T47D (cell line): Measurements from ENCODE around the gene MAU2.

Experiments used
- DNase-seq, 2 experiments: peaks; one replicate each; pipeline versions ENCODE4 v3.0.0 to v3.0.0-alpha.2; 2011 to 2012; ENCODE audit warnings: low read depth in 1 of 2, low spot score in 1 of 2
- JUND ChIP-seq: IDR thresholded peaks from 2 replicates; pipeline ENCODE4 v1.6.1; 2012; ENCODE audit warnings: low read depth
- in situ Hi-C: cut with HindIII; loops from 2 replicates; pipeline ENCODE4 v1.10.0; 2016; ENCODE audit warnings: low sequenced_read_pairs, low pct_unique_long_range_greater_than_20kb

MAU2 gene

DNA sequence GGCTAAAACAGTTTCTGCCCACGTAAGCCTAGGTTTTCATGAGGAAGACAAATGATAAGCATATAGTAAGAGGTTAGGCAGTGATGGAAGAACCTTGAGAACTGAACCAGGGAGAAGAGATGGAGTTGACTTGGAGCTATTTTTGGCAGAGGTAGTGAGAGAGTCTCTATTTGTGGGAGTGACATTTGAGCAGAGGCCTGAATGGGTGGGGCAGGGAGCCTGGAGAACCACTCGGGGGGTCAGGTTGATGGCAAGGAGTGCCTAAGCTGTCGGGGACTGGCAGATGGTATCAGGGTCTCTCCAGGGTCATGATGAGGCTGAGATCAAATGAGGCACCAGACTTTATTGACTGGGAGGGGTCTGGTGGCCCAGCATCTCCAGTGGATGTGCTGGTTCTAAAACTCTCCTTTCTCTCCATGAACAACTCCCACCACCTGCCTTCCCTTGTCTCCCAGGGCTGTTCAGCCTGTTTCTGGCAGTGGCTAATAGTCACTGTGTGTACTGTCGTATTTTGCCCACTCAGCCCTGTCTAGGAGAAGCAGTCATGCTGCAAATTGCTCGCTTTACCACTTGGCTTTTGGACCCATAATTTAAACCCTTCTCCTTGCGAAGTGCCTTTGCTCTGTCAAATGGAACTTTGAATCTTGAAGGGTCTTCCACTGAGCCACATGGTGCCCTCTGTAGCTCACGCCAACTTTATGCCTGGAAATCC lies 3.6 kb downstream of the MAU2 start:
- DNase-seq = no peak
- in situ Hi-C loops = no loop called here
- TF ChIP-seq JUND = no peak

DNA sequence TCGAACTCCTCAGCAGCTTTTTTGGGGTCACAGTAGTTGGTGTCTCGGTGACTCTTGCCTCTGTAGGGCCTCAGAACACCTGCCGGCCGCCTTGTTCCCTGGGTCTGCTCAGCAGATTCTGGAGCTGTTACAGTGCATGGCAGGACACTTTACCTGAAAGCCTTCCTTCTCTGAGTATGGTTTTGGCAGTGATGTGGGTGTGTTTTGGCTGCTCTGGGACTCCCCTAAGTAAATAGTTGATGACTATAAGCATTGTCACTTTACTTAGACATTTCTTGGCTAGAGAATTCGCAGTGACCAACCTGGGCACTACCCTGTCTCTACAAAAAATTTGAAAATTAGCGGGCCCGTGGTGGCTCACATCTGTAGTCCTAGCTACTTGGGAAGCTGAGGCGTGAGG lies 7.0 kb downstream of the MAU2 start:
- in situ Hi-C loops = no loop called here
- DNase-seq = no peak
- no peak for TF ChIP-seq JUND

DNA sequence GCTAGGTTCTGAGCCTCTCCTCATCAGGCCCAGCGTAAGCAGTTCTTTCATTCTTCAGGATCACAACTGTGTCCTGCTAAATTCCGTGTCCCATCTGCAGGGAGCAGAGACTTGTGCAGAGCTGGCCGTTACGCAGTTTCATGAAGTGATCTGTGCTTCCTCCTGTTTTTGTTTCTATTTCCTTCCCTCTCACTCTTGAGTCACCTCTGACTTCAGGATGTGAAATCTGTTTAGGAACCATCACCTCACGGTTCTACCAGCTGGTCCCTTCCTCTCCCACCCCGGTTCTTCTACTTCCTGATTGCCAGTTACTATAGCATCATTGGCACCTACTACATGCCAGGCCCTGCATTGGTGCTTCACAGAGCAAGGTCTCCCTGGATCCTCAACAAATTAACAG lies 8.5 kb downstream of the MAU2 start:
- in situ Hi-C loops = no loop called here
- no peak for TF ChIP-seq JUND
- DNase-seq = no peak

- in situ Hi-C loops = no loop called here
- no peak for DNase-seq
- TF ChIP-seq JUND = no peak
These were observed 13.7 kb downstream of the MAU2 start for GRCh38 chr19:19334063-19334988.

- TF ChIP-seq JUND = no peak
- in situ Hi-C loops = no loop called here
These were observed 14.3 kb downstream of the MAU2 start for GRCh38 chr19:19334989-19335344.

DNA sequence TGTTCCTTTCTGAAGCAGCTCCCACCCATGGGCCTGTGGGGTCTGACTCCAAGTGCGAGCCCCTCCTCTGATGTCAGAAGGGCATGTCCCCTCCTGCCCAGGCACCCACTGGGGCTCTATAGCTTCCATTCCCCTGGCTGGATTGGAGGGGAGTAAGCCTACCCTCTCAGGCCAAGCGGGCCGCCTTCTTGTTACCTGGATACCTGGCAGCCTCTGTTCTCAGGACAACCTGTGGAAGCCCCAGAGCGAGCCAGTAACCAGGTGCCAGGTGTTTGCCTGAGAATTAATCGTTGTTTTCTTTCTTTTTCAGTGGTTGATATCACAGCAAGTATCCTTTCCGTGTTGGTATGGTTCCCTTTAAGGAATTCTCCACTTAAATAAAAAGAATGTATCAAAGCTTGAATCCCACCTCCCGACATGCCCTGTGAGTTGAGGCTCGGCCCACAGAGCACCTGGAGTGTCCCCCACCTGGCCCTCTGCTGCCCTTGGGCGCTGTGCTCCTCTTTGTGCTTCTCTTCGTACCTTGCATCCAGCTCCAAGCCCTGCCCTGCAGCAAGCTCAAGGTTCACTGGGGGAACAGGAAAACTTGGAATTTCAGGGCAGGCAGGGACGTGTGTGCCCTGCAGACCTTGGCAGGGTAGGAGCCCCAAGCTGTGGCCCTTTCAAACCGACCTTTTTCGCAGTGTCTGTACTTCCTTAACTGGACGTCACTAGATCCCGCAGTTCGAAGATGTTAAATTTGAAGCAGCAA lies 15.0 kb downstream of the MAU2 start:
- DNase-seq = no peak
- in situ Hi-C loops = no loop called here
- no peak for TF ChIP-seq JUND

More at GRCh38 chr19:19334989-19335344, 14.3 kb downstream of the MAU2 start:
- DNase-seq = no peak

- TF ChIP-seq JUND = no peak
- in situ Hi-C loops = no loop called here
- no peak for DNase-seq
These were observed 16.0 kb downstream of the MAU2 start for GRCh38 chr19:19336597-19336996.

- DNase-seq = no peak
- no peak for TF ChIP-seq JUND
- in situ Hi-C loops = no loop called here
These were observed 16.5 kb downstream of the MAU2 start for GRCh38 chr19:19337120-19337519.

DNA sequence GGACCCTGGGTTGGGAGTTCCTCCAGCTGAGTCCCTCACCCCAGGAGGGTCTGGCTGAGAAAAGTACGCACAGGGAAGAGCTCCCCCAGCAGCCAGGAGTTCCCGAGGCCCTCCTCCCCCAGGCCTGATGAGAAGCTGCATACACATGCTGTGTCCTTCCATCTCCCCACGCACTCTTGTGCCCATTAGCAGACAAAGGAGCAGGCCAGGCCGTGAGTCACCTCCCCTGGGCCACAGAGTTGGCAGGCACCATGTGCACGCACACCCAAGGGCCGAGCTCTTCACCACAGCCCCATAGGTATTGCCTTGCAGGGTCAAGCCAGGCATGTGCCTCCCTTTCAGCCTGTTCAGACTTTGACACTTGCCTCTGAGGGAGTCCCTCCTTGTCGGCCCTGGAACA lies 17.5 kb downstream of the MAU2 start:
- in situ Hi-C loops = no loop called here
- no peak for DNase-seq
- TF ChIP-seq JUND = no peak

- no peak for TF ChIP-seq JUND
- in situ Hi-C loops = no loop called here
- DNase-seq = no peak
These were observed 20.4 kb downstream of the MAU2 start for GRCh38 chr19:19341026-19341425.

GRCh38 chr19:19342086-19343015 lies 21.7 kb downstream of the MAU2 start:
- DNase-seq = peak; percentile 61 to 78
- TF ChIP-seq JUND = no peak
- in situ Hi-C loops = no loop called here

- in situ Hi-C loops = no loop called here
- DNase-seq = no peak
- TF ChIP-seq JUND = no peak
These were observed 22.4 kb downstream of the MAU2 start for GRCh38 chr19:19343016-19343362.
